Heart left ventricle (tissue), 16 donors: ENCODE results near the gene ZMYND10. TPM values are rescaled to one million over a fixed set of nuclear protein-coding genes. Genes with fewer than 3 reads are reported as not detected.

Experiments
- ATAC-seq, 4 donors: fragments of 200-7000 bp; cut with Tn5 transposase; one replicate each; pipeline ENCODE4 v1.9.1; 2020 to 2022; ENCODE audit warnings: moderate library complexity in 4 of 4, mild to moderate bottlenecking in 3 of 4, moderate number of reproducible peaks in 1 of 4
- DNase-seq, 5 donors: peaks; one replicate each; pipeline ENCODE4 v3.0.0-alpha.2; 2020
- H3K27ac ChIP-seq, 12 donors: fragments of 200-600 bp; sonication (generic) in 4 of 12; one replicate each; pipeline versions ENCODE4 v1.5.0 to v1.8.0; 2016 to 2022; ENCODE audit warnings: mild to moderate bottlenecking in 2 of 12
- H3K27me3 ChIP-seq, 9 donors: fragments of 200-600 bp; sonication (generic) in 2 of 9; one replicate each; pipeline versions ENCODE4 v1.5.1 to v1.8.0; 2016 to 2022; ENCODE audit warnings: mild to moderate bottlenecking in 3 of 9
- H3K36me3 ChIP-seq, 9 donors: fragments of 200-600 bp; sonication (generic) in 2 of 9; one replicate each; pipeline versions ENCODE4 v1.5.0 to v1.8.0; 2018 to 2022; ENCODE audit warnings: mild to moderate bottlenecking in 2 of 9
- H3K4me1 ChIP-seq, 12 donors: fragments of 200-600 bp; sonication (generic) in 4 of 12; one replicate each; pipeline versions ENCODE4 v1.5.0 to v1.8.0; 2016 to 2022; ENCODE audit warnings: mild to moderate bottlenecking in 3 of 12
- H3K4me3 ChIP-seq, 12 donors: fragments of 200-600 bp; sonication (generic) in 4 of 12; one replicate each; pipeline versions ENCODE4 v1.5.0 to v1.8.0; 2017 to 2022; ENCODE audit warnings: mild to moderate bottlenecking in 9 of 12, moderate library complexity in 4 of 12
- H3K9me3 ChIP-seq, 12 donors: fragments of 200-600 bp; sonication (generic) in 4 of 12; one replicate each; pipeline versions ENCODE4 v1.5.0 to v1.8.0; 2016 to 2022; ENCODE audit warnings: mild to moderate bottlenecking in 1 of 12
- CTCF ChIP-seq, 12 donors: fragments of 200-600 bp; sonication (generic) in 4 of 12; IDR thresholded peaks; one replicate each; pipeline versions ENCODE4 v1.5.0 to v1.8.0; 2018 to 2022; ENCODE audit warnings: antibody characterized with exemption in 12 of 12, mild to moderate bottlenecking in 5 of 12
- POLR2A ChIP-seq, 2 donors: fragments of 450-650 bp; IDR thresholded peaks; one replicate each; pipeline ENCODE4 v1.6.1; 2017; ENCODE audit warnings: antibody characterized with exemption in 2 of 2, mild to moderate bottlenecking in 2 of 2, moderate library complexity in 2 of 2
- WGBS, 4 donors: extraction: QIAGEN DNeasy Blood & Tissue Kit in 2 of 4; methylation state at CpG; one replicate each; pipeline versions ENCODE4 v1.1.5 to v1.1.7; 2013 to 2018; 5-methylcytosine and 5-hydroxymethylcytosine counted together
- intact Hi-C, 10 donors: fragments of 100-400 bp; cut with DNase I; formaldehyde crosslinking; loops; one replicate each; pipeline versions ENCODE4 v1.11.1 to v1.14.2; 2022
- polyA plus RNA-seq, 2 donors: library from polyadenylated mRNA; stranded (reverse); fragments of 200-250 nt; gene quantifications; one replicate each; pipeline ENCODE4 v1.2.3, GENCODE V29; 2013
- total RNA-seq, 9 donors: library from RNA; depleted of rRNA in 2 of 9; stranded (reverse); fragments of >200 nt in 2 of 9; fragmentation: NEBNext Ultra II Directional in 3 of 9; extraction: Animal tissue kit (Norgen Biotek cat#: 25700) in 3 of 9; gene quantifications; one replicate each; pipeline versions ENCODE4 v1.1.0 to v1.2.4, GENCODE V29; 2016 to 2023
- donor health status: ischemic (EF 13 %, LVEDD 7.1; RV severe dilation, severe dysfunction).
- donor health status: healthy with polysubstance abuse.
- donor health status: DM: no; HTN: yes; CAD: no.
- donor health status: DM: no; HTN: no; CAD: no.
- donor health status: ischemic (EF 25% LVEDD 6.9; RV normal size, moderate dysfunction).
- donor health status: ischemic (EF 25% LVEDD 5.7; RV mildly dilated, moderate dysfunction).
- donor health status: healthy.
- donor health status: DM: yes; HTN: yes; CAD: no.
- donor health status: ischemic (EF 35%, LVEDD 5.7; RV mildly dilated, moderate dysfunction).
- donor health status: nonischemic (EF 11% LVEDD 7.7; RV severe dilation, severe dysfunction).
- donor health status: DM: yes; HTN: yes; CAD: no.
- donor health status: PGD.
- donor health status: ischemic (EF 29% LVEDD 5.4; RV normal size, mild dysfunction).
- donor health status: nonischemic (EF 23%, LVEDD 6.1; RV moderate dilation, normal function).

Gene ZMYND10
- total and polyA plus RNA-seq, 11 donors = 0.15 to 1.4 (median 0.66) TPM; not detected in 5

- H3K27me3 ChIP-seq = no peaks in the 10 kb centered on the region
These were observed 24.6 kb downstream of the ZMYND10 start for GRCh38 chr3:50320853-50321335.

GRCh38 chr3:50319894-50320625 lies 25.5 kb downstream of the ZMYND10 start:
- DNase-seq (peak in 3 of 5 donors; percentile 14 to 49 (median 25)), ATAC-seq (no peak)
- no peaks in the 10 kb centered on the region for H3K27me3 ChIP-seq
- H3K4me1 ChIP-seq = peaks cover 5 to 79% (median 61%) of the 10 kb centered on the region in 12 donors
- intact Hi-C loops = loop anchor here in 9 of 10 donors (2.0 to 10.0 kb wide), 7 partner anchors 15 to 128 kb away; partner anchors contain the start of genes GNAI2 (in 3 of the 9), HYAL1 (in 2 of the 9), LSMEM2 (in 2 of the 9) and GNAT1 (in 1 of the 9)
- no peak for TF ChIP-seq POLR2A (IDR thresholded peaks at IDR 0.05)
- peak in 1 of 12 donors; percentile 4 for TF ChIP-seq CTCF (IDR thresholded peaks at IDR 0.05)
- peaks cover 0 to 52% (median 43%) of the 10 kb centered on the region in 9 donors for H3K36me3 ChIP-seq
- no peaks in the 10 kb centered on the region for H3K9me3 ChIP-seq
- peak overlapping the region; percentile 93 to 99 (median 98) for H3K27ac ChIP-seq
- WGBS, 4 donors = 62 to 70% (median 67%) methylated on average over 14 to 29 of the region's 29 CpGs
- H3K4me3 ChIP-seq = peak overlapping the region; percentile 62 to 97 (median 88)

More at GRCh38 chr3:50320853-50321335, 24.6 kb downstream of the ZMYND10 start:
- no peaks in the 10 kb centered on the region for H3K9me3 ChIP-seq
- WGBS, 4 donors = 0 to 1% (median 0%) methylated on average over 19 to 45 of the region's 45 CpGs
- peaks cover 5 to 88% (median 61%) of the 10 kb centered on the region in 12 donors for H3K4me1 ChIP-seq
- TF ChIP-seq POLR2A (IDR thresholded peaks at IDR 0.05) (no peak), CTCF (IDR thresholded peaks at IDR 0.05) (no peak)
- ATAC-seq (peak in 3 of 4 donors; percentile 11 to 71 (median 65)), DNase-seq (peak; percentile 84 to 89 (median 88))
- H3K27ac ChIP-seq = peak overlapping the region; percentile 93 to 99 (median 98)
- peaks cover 0 to 56% (median 48%) of the 10 kb centered on the region in 9 donors for H3K36me3 ChIP-seq
- H3K4me3 ChIP-seq = peak overlapping the region; percentile 62 to 97 (median 88)
- intact Hi-C loops = loop anchor here in 8 of 10 donors (2.0 to 10.0 kb wide), 7 partner anchors 16 to 129 kb away; partner anchors contain the start of genes GNAI2 (in 3 of the 8), HYAL1 (in 2 of the 8), LSMEM2 (in 2 of the 8) and GNAT1 (in 1 of the 8)

GRCh38 chr3:50319181-50319893 lies 26.2 kb downstream of the ZMYND10 start:
- H3K27ac ChIP-seq = peak overlapping the region in 10 of 12 donors; percentile 7 to 99 (median 98)
- ATAC-seq = no peak
- no peak for TF ChIP-seq CTCF (IDR thresholded peaks at IDR 0.05)
- no peak for TF ChIP-seq POLR2A (IDR thresholded peaks at IDR 0.05)

More at GRCh38 chr3:50319181-50319893, 26.2 kb downstream of the ZMYND10 start:
- peaks cover 5 to 72% (median 55%) of the 10 kb centered on the region in 12 donors for H3K4me1 ChIP-seq
- 63 to 89% (median 69%) methylated on average over 16 of the region's 16 CpGs for WGBS, 4 donors
- intact Hi-C loops = loop anchor here in 1 of 10 donors (2.0 kb wide), 1 partner anchor 15 kb away; no protein-coding TSS in a partner anchor
- no peaks in the 10 kb centered on the region for H3K9me3 ChIP-seq
- H3K36me3 ChIP-seq = peaks cover 0 to 55% (median 45%) of the 10 kb centered on the region in 9 donors
- peak in 2 of 5 donors; percentile 17 to 21 for DNase-seq
- H3K4me3 ChIP-seq = peak overlapping the region; percentile 62 to 97 (median 88)
- H3K27me3 ChIP-seq = no peaks in the 10 kb centered on the region
